HG03159 (cell line): ENCODE measurements around the gene SNX19.

ENCODE experiments used
- ATAC-seq: cut with Tn5 transposase; IDR thresholded peaks from one replicate; pipeline ENCODE4 v1.9.1; 2021; ENCODE audit warnings: mild to moderate bottlenecking, moderate library complexity; ENCODE audit not compliant: unreplicated experiment

SNX19 gene

DNA sequence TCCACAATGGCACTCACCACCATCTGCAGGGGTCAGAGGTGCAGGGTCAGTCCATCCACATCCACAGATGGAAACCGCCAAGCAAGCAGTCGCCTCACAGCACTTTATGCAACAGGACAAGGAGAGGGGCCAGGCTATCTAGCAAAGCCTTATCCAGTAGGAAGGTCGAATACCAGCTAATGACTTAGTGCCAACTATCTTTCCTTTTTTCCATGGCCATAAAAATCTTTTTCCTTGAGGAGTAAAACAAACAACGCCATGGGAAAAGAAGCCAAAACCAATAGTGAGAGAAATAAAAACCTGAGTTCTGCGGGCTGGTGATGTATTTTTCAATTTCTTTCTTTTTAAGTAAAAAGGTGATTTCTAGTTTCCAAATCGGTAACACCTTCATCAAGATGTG is 8.2 kb downstream of the SNX19 start:
- ATAC-seq, result no peak

- ATAC-seq, result no peak
These were observed 9.1 kb downstream of the SNX19 start for GRCh38 chr11:130907229-130907628.

DNA sequence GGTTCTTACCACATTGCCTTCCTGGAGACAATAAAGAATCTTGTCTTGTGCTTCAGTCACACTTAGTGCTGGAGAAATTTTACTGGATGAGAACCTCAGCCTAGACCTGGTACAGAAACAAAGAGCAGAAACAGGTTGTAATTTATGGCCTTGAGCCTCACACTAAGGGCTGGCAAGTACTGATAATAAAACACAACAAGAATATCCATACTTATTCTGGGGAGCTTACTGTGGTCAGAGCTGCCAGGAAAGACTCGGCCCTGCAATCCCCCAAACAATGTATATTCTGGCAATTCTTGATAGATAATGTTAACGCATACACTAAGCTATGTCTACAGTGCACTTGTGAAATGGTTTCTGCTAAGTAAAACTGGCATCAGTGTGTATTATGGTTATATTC is 9.7 kb downstream of the SNX19 start:
- no peak for ATAC-seq

- ATAC-seq, result no peak
These were observed 10.8 kb downstream of the SNX19 start for GRCh38 chr11:130905512-130905911.

DNA sequence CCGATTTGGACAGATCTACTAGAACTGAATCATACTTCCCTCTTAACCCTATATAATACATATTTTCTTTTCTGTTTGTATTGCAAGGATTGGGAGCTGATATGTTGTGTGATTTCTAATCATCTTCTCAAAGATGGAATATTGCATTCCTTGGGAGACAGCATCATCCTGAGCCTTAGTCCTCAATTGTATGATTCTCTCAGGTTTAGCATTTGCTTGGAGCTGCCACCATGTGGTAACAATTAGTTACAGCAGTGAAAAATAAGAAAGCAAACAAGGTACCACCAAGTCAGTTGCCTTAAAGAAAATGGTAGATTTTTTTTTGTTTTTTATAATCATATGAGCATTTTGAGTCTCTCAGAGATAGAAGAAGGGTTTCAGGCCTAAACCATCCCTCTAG is 11.9 kb downstream of the SNX19 start:
- ATAC-seq, result no peak

DNA sequence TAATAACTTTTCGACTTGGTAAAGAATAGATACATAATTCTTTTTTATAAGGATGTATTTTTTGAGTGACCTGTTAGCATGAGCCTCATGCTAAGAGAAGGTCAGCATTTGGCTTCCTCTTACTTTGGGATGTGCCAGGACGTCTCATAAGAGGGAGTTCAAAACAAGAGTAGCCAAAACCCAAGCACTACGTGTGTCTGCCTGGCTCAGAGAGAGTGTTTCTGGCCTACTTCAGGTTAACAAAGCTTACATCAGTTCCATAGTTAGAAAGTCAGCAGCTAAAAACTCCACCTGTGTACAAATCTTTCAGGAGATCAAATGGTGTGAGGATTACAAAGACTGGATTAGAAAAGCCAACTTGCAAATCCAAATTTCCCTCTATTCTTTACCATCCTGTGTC is 13.9 kb downstream of the SNX19 start:
- ATAC-seq, result no peak

DNA sequence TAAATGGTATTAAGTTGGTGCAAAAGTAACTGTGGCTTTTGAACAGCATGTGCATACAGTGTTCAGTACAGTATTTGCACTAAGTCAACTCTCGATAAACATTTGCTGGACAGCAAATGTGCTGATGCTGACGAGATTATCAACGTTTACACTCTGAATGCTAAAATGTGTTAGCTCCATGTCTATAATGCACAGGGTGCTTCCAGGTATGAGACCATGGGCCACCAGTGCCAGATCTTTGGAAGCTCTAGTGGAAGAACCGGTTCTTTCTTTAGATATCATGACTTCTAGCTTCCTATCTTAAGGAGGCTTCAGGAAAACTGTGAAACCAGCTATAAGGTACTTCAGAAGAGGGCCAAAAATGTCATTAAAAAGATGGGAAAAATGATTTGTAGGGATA is 17.2 kb downstream of the SNX19 start:
- no peak for ATAC-seq

DNA sequence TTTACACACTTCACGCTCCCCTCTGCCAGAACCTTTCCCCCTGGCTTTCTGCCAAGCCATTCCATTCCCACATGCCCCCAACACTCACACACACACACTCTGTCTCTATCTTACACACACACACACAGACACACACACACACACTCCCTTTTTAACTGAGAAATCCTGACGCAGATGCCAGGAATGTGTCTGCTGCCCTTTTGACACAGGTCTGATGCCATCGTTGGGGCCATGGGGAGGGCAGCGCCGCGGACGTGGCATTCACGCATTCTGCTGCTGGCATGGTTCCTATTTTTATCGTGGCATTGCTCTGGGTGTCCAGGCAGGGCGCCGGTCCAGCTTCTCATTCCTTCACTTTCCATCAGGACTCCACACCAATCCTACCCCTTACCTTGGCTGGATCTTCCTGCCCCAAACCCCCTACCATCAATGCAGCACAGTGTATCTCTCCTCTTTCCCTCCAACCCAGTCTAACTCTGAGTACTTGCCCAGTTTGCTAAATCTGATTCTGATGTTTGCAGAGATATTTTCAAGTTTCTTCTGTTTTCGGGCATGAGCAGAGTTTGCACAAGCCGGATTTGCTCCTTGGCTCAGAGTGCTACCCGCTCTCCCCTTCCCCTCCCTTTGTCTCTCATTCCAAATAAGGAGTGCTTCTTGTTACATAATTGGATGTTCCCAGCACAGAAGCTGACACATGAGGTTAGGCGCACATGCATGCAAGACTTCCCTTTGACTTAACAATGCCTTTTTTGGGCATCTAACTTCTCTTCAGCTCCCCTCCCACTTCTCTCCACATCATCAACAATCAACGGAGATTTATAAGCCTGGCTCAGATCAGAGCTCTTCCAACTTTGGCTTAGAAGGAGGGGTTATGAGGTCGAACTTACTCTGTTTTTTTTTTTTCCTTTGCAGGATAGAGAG is 18.8 kb downstream of the SNX19 start:
- ATAC-seq, result no peak

DNA sequence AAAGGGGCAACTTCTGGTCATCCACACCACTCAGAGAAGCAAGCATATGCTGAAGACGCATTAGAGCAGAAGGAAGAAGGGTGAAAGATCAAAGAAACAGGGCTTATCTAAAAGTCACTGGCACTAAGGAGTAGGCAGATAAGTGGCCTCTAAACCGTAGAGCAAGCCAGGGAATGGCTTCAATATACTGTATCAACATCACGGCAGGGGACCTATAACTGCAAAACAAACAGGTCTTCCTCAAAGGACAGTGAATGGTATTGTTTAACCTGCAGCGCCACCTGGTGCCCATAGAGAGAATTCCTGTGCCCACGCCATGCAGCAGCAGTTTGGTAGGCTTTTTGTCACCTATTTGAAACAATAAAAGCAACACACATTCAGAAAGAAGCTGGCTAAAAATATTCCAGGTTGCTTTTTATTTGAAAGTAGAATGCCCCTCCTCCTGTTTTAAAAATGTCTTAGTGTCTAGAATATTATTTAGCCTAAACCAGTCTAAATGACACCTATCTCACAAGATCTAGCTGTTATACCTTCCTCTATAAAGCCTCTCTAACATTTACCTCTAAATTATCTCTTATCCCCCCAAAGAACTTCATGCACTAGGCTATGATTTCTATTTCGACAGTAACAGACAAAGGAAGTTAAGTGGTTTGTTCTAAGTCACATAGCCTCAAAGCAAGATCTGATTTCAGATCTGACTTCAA is 21.8 kb downstream of the SNX19 start:
- peak; percentile 100 for ATAC-seq

GRCh38 chr11:130892861-130893260 is 23.4 kb downstream of the SNX19 start:
- no peak for ATAC-seq

- ATAC-seq, result no peak
These were observed 25.0 kb downstream of the SNX19 start for GRCh38 chr11:130891326-130891725.

- ATAC-seq, result no peak
These were observed 26.1 kb downstream of the SNX19 start for GRCh38 chr11:130890039-130890745.

DNA sequence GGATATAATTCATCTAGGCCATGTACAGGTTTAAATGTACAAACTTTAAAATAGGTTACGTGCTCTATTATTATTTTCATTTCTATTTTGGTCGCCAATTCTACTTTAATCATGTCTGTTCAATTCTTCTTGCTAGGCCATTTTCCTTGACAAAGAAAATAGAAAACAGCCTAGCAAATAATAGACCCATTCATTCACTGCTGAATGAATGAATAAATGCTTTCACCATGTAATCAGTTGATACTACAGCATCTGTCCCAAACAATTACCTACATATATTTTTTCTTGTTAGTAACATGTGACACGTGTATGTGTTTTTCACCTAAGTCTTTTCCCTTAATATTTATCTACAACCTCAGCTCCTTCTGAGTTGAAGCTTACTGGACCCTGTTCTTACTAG is 27.5 kb downstream of the SNX19 start:
- ATAC-seq, result no peak

DNA sequence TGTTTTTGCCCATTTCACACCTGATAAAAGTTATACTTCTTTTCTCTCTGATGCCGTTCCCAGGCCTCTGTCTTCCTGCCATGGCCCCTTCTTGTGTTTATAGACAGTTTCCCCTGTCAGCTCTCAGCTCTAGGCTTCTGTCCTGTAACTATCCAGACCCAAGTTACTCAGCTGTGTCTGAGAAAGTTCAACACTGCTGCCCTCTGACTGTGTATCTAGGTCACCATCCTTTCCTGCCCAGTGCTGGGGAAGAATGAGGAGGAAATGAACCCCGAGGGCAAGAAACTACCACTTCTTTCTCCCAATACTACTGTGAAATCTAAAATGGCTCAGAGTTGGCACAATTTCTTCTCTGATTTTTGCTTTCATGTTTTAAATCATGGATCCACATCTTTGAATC is 29.6 kb downstream of the SNX19 start:
- ATAC-seq, result no peak

DNA sequence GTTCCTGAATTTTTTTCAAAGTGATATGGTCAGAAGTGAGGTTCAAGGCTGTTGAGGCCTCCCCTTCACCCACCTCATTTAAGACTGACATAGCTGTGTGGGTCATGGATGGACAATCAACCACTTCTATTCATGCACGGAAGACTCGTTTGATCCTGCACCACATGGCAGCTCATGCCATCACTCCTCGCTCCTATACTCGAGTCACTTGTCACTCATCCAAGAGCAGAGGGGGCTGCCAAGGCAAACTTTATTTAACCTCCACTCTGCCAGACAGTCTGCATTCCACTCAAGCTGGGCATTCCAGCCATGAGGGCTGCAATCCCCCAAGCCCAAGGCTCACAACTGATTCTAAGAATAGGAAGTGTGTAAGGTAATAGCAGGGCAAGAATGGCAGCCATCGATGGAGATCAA is 34.1 kb downstream of the SNX19 start:
- ATAC-seq, result no peak

GRCh38 chr11:130881475-130882137 is 34.7 kb downstream of the SNX19 start:
- ATAC-seq, result no peak

GRCh38 chr11:130879836-130880235 is 36.4 kb downstream of the SNX19 start:
- no peak for ATAC-seq

GRCh38 chr11:130876931-130877915 is 39.1 kb downstream of the SNX19 start:
- ATAC-seq, result no peak

DNA sequence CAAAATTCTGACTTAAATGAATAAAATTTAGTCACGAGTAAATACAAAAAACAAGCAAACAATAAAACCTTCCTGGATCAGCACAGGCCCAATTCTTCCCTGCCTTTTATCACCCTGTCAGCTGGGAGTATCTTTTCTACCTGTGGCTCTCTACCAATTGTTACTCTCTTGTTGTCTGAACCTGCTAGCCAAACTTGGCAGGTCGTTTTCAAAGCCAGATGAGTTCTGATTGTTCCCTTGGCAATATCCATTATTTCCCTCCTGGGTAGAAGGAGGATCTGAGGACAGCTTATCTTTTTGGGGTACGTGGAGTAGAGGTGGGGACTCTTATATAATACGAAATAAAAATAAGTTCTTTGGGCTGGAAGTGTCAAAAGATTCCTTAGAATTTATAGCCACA is 40.2 kb downstream of the SNX19 start:
- no peak for ATAC-seq

DNA sequence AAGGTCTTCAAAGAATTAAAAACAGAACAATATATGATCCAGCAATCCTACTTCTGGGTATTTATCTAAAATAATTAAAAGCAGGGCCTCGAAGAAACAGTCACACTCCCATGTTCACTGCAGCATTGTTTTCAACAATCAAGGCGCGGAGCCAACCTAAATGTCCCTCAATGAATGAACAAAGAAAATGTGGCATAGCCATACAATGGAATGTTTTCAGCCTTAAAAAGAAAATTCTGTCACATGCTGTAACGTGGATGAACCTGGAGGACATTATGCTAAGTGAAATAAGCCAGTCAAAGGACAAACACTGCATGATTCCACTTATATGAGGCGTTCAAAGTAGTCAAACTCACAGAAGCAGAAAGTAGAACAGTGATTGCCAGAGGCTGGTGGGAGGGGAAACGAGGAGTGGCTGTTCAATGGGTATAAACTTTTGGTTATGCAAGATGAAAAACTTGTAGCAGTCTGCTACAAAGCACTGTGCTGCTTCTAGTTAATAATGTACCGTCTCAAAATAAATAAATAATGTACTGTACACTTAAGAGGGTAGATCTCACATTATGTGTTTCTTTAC is 41.2 kb downstream of the SNX19 start:
- ATAC-seq, result no peak
